ENCODE results near the gene MPND. TPM values are rescaled to one million over a fixed set of nuclear protein-coding genes. Genes with fewer than 3 reads are reported as not detected.
A peak's percentile ranks its signal among the peaks of the same experiment; 100 is the strongest.
"Not testable (repeated sequence)": the region's sequence is repeated elsewhere in the genome, so short reads cannot be mapped to it uniquely, and the experiment has no call there.

The MPND gene
- total RNA-seq, 6 experiments from 2014 or later = 11.7 to 15.0 (median 12.1) TPM

GRCh38 chr19:4327877-4328242 lies 15.5 kb upstream of the MPND start:
- Mint-ChIP-seq H3K27ac (no peak overlapping the region), H3K4me3 (peak overlapping the region; percentile 47), H3K27me3 (ENCODE audit: insufficient read depth) (peaks cover 4% of the 10 kb centered on the region), H3K4me1 (ENCODE audit: low read depth) (no peaks in the 10 kb centered on the region), H3K9me3 (no peaks in the 10 kb centered on the region), H3K36me3 (ENCODE audit: low read depth) (no peaks in the 10 kb centered on the region)
- TF ChIP-seq, protein P1, sequence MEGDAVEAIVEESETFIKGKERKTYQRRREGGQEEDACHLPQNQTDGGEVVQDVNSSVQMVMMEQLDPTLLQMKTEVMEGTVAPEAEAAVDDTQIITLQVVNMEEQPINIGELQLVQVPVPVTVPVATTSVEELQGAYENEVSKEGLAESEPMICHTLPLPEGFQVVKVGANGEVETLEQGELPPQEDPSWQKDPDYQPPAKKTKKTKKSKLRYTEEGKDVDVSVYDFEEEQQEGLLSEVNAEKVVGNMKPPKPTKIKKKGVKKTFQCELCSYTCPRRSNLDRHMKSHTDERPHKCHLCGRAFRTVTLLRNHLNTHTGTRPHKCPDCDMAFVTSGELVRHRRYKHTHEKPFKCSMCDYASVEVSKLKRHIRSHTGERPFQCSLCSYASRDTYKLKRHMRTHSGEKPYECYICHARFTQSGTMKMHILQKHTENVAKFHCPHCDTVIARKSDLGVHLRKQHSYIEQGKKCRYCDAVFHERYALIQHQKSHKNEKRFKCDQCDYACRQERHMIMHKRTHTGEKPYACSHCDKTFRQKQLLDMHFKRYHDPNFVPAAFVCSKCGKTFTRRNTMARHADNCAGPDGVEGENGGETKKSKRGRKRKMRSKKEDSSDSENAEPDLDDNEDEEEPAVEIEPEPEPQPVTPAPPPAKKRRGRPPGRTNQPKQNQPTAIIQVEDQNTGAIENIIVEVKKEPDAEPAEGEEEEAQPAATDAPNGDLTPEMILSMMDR (IDR thresholded peaks at IDR 0.05) = no peak
- no peak for DNase-seq

DNA sequence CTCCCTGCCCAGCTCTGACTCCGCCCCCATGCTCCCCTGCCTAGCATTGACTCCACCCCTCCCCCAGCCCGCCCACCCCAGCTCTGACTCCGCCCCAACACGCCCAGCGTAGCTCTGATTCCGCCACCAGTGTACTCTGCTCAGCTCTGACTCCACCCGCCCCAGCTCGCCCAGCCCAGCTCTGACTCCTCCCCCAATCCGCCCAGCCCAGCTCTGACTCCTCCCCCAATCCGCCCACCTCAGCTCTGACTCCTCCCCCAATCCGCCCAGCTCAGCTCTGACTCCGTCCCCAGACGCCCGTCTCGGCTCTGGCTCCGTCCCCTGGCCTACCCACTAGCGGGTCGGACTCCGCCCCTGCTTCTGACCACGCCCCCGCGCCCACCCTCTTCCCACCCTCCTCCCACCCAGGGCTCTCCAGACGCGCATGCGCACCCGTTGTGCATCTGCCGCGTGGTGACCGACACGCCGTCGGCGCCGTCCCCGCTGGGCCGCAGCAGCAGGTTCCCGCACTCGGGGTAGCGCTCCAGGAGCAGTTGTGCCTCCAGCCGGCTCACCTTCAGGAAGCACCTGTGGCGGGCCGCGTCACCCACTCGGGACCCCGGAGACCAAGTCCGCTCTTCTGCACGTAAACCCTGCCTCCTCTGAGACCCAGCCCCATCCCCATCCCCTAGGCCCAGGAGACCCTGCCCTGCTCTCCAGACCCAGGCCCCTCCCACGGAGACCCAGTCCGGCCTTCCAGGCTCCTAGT lies 14.9 kb upstream of the MPND start:
- Mint-ChIP-seq H3K9me3 (no peaks in the 10 kb centered on the region), H3K4me1 (ENCODE audit: low read depth) (no peaks in the 10 kb centered on the region), H3K4me3 (peak overlapping the region; percentile 85), H3K27me3 (ENCODE audit: insufficient read depth) (peaks cover 4% of the 10 kb centered on the region), H3K27ac (peak overlapping the region; percentile 62), H3K36me3 (ENCODE audit: low read depth) (no peaks in the 10 kb centered on the region)
- TF ChIP-seq, protein P1 (IDR thresholded peaks at IDR 0.05) = no peak
- peak; percentile 89 for DNase-seq

DNA sequence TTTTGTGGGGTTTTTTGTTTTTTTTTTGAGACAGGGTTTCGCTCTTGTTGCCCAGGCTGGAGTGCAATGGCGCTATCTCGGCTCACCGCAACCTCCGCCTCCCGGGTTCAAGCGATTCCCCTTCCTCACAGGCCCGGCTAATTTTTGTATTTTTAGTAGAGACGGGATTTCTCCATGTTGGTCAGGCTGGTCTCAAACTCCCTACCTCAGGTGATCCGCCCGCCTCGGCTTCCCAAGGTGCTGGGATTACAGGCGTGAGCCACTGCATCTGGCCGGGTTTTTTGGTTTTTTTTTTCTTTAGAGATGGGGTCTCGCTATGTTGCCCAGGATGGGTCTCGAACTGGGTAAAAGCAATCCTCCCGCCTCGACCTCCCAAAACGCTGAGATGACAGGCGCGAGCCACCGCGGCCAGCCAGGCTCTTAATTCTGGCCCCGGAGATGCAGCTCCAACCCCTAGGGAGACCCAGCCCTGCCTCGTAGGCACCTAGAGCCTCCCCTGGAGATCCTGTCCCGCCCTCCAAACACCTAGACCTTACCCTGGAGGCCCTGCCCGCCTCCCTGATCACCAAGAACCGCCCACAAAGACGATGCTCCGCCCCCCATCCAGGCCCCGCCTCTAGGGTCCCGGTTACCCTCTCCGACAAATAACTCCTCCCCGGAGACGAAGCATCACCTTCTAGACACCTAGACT lies 14.2 kb upstream of the MPND start:
- peak overlapping the region; percentile 62 for H3K27ac Mint-ChIP-seq
- not testable (repeated sequence) for H3K4me1 Mint-ChIP-seq (ENCODE audit: low read depth); DNase-seq; H3K9me3 Mint-ChIP-seq; H3K27me3 Mint-ChIP-seq (ENCODE audit: insufficient read depth); H3K36me3 Mint-ChIP-seq (ENCODE audit: low read depth)
- peak overlapping the region; percentile 85 for H3K4me3 Mint-ChIP-seq

GRCh38 chr19:4329858-4330257 lies 13.5 kb upstream of the MPND start:
- Mint-ChIP-seq H3K36me3 (ENCODE audit: low read depth) (no peaks in the 10 kb centered on the region), H3K9me3 (peaks cover 1% of the 10 kb centered on the region; the same call in 1 of the 2 replicates), H3K27me3 (ENCODE audit: insufficient read depth) (peaks cover 4% of the 10 kb centered on the region), H3K4me3 (no peak overlapping the region), H3K4me1 (ENCODE audit: low read depth) (no peaks in the 10 kb centered on the region), H3K27ac (no peak overlapping the region)
- TF ChIP-seq, protein P1 (IDR thresholded peaks at IDR 0.05) = no peak
- DNase-seq = no peak

DNA sequence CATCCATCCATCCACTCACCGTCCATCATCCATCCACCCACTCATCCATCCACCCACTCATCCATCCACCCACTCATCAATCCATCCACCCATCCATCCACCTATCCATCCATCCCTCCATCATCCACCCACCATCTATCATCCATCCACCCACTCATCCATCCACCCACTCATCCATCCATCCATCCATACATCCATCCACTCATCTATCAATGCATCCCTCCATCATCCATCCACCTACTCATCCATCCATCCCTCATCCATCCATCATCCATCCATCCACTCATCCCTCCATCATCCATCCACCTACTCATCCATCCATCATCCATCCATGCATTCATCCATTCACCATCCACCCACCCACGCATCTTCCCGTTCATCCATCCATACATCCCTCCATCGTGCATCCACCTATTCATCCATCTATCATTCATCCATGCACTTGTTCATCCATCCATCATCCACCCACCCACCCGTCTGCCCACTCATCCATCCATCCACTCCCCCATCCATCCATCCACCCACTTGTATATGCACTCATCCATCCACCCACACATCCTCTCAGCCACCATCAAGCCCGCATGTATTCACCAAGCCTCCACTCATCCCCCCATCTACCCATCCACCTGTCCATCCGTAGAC lies 8.3 kb upstream of the MPND start:
- Mint-ChIP-seq H3K27me3 (ENCODE audit: insufficient read depth) (peaks cover 4% of the 10 kb centered on the region), H3K4me1 (ENCODE audit: low read depth) (peaks cover 10% of the 10 kb centered on the region), H3K9me3 (peaks cover 4% of the 10 kb centered on the region; the same call in 1 of the 2 replicates), H3K36me3 (ENCODE audit: low read depth) (no peaks in the 10 kb centered on the region), H3K4me3 (no peak overlapping the region), H3K27ac (no peak overlapping the region; the same call in 1 of the 2 replicates)
- TF ChIP-seq, protein P1 (IDR thresholded peaks at IDR 0.05) = no peak
- DNase-seq = no peak
